NAMALWA (cell line): ENCODE measurements around the gene SUB1.
"Not testable (repeated sequence)": the region's sequence is repeated elsewhere in the genome, so short reads cannot be mapped to it uniquely, and the experiment has no call there.

Experiments
- DNase-seq: peaks from one replicate; pipeline ENCODE4 v3.0.0-alpha.2; 2015; ENCODE audit warnings: low spot score

Gene SUB1

DNA sequence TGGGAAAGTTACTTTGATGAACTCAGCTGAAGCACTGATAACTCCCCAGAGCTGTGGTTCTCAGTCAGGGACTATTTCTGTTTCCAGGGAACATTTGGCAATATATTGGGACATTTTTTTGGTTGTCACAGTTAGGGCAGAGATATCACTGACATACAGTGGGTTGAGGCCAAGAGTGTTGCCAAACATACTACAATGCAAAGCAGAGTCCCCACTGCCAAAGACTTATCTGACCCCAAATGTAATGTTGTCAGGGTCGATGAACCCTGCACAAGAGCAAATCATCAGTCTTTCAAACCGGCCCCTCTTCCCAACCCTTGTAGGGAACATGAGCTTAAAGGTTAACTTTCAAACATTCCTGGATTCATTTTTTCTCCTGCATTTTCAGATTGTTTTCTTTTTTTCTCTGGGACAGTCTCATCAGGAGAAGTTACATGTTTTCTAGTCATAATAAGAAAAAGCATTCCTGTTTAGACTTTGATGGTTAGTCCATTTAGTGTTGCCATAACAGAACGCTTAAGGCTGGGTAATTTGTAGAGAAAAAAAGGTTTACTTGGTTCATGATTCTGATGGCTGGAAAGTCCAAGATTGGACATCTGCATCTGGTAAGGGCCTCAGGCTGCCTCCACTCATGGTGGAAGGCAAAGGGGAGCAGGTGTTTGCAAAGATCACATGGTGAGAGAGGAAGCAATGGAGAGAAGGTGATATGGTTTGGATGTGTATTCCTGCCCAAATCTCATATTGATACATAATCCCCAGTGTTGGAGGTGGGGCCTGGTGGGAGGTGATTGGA lies 18.8 kb upstream of the SUB1 start:
- no peak for DNase-seq

DNA sequence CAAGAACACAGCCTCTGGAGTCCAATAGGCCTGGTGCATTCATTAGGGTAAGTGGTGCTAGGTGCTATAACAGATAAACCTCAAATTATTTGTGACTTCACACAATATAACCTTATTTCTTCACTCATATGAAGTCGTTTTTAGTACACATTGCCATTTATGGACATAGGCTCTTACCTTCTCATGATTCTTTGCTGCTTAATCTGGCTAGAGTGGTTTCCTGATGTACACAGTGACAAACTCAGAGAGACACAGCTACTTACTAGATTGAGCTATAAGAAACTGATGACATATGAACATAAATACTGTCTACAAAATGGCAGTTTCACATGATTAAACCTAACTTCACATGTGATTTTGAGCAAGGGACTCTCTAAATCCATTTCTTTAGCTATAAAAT lies 14.2 kb upstream of the SUB1 start:
- DNase-seq, result no peak

DNA sequence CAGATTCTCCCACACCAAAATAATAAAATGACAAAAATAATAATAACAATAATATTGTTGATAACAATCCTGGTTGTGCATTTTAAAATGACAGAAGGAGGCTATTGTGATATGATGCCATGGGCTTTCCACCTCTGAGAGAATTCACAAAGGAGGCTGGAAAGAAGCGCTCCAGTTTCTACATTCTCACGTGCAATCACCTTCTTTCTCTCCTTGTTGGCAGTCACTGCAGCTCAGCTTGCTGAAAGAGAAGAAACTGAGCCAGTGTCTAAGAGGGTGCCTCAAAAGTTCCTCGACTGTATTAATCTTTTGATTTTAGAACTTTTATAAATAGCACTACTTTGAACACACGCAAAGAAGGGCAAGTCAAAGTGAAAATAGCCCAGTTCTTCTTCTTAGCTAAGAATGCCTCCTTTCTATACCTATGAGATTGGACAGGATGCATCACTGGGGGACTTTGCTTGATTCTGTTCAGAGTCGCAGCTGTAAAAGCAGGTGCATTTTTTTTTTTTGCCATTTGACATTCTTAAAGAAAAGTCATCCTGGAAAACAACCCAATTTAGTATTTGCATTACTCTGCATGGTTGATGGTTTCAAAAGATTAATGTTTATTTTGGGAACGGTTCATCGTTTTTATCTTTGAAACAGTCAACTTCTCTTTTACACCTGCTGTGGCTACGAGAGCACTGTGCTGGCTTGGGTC lies 12.4 kb upstream of the SUB1 start:
- peak; percentile 90 for DNase-seq

DNA sequence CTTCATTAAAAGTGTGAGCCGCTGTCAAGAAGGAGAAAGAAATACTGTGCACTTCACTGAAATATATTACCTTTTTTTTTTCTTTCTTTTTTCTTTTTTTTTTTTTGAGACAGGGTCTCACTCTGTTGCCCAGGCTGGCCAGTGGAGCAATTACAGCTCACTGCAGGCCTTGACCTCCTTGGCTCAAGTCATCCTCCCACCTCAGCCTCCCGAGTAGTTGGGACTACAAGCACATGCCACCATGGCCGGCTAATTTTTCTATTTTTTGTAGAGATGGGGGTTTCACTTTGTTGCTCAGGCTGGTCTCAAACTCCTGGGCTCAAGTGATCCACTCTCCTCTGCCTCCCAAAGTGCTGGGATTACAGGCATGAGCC lies 11.9 kb upstream of the SUB1 start:
- not testable (repeated sequence) for DNase-seq

- no peak for DNase-seq
These were observed 10.7 kb upstream of the SUB1 start for GRCh38 chr5:32574540-32575175.

GRCh38 chr5:32578363-32578762 lies 7.0 kb upstream of the SUB1 start:
- DNase-seq, result no peak

DNA sequence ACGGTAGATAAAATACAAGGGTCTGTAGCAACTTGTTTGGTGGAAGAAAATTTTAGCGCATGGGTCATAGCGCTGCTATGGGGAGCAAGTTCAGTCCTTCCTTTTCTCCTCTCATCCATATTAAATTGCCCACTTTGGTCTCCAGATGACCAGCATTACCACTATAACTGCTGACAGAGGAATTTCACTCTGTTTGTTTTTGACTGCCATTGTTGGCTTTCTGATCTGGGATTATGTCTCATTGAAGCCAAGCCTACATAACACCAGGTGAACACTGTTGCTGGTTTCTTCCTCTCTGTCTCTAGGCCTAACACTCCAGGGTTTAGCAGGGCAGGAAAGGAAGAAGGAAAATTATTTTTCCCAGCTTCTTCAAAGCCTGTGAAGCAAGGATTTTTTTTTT lies 6.6 kb upstream of the SUB1 start:
- DNase-seq, result no peak

DNA sequence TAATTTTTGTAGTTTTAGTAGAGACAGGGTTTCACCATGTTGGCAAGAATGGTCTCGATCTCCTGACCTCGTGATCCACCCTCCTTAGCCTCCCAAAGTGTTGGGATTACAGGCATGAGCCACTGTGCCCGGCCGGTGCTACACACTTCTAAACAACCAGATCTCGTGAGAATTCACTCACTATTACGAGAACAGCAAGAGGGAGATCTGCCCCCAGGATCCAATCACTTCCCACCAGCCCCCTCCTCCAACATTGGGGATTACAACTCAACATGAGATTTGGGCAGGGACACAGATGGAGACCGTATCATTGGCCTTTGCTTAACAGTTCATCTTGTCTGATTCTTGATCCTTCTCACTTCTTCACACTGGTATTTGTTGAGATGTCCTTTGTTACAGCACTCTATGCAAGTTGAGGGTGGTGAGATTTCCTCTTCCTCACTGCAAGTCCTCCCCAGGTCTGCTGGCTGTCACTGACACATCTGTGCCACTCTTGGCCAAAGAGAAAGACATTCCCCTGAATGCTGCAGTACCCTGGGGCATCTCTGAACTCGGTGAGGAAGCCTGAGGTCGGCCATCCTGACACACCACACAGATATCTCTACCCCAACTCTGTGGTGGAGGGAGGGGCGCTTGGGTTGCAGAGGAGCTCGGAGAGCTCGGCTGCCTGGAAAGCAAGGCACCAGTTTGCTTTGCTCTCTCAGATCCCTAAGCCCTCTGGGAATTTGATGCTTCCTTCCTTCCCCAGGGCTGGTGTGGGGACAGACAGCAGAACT lies 4.2 kb upstream of the SUB1 start:
- no peak for DNase-seq

DNA sequence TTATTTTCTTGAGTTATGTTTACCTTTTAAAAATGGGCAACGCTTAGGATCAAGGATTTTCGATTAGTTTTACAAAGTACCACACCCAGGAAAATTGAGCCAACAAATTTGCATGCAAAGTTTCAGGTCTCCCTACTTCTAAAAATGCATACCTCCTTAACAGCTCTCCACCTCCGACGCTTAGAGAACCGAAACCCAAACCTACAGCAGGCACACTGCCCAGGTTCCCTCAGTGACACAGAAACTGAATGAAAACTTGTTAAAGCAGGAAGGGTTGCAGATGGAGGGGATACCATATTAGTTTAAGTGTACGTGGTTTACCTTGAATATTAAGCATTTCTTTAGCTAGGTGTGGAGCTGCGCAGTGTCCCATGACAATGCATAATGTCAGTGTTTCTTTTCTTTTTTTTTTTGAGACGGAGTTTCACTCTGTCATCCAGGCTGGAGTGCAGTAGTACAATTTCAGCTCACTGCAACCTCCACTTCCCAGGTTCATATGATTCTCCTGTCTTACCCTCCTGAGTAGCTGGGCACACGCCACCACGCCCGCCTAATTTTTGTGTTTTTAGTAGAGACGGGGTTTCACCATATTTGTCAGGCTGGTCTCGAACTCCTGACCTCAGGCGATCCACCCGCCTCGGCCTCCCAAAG lies 1.6 kb upstream of the SUB1 start:
- DNase-seq, result peak; percentile 91

GRCh38 chr5:32584646-32585045 lies 711 bp upstream of the SUB1 start:
- no peak for DNase-seq

DNA sequence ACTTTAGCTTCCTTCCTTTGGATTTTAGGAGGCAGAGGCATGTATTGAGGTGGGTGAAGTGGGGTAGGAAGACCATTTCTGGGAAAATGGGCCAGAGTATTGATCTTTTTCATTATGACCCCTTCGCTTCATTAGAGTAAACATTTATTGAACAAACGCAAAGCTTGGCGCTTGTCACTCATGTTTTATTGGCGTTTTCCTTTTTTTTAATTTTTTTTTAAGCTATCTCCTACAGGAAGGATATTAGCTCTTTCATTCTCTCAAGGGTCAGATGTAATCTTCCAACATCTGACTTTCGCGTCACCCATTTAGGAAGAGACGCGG lies 273 bp upstream of the SUB1 start:
- no peak for DNase-seq

DNA sequence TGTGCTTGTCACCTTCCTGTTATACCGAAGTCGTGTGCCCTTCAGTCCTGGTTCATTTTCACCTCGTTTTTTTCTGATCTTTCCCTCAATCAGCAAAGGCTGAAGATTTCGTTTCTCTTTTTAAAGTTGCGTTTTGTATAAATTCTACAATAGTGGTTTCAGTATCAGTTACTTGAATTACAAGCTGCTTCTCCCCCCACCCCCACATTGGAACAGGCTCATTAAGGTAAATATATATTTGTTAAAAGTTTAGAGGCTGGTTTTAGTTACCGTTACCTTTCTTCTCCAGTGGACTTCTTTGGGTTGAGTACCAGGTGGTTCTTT lies 881 bp downstream of the SUB1 start:
- DNase-seq, result no peak

- no peak for DNase-seq
These were observed 1.8 kb downstream of the SUB1 start for GRCh38 chr5:32587067-32587551.

DNA sequence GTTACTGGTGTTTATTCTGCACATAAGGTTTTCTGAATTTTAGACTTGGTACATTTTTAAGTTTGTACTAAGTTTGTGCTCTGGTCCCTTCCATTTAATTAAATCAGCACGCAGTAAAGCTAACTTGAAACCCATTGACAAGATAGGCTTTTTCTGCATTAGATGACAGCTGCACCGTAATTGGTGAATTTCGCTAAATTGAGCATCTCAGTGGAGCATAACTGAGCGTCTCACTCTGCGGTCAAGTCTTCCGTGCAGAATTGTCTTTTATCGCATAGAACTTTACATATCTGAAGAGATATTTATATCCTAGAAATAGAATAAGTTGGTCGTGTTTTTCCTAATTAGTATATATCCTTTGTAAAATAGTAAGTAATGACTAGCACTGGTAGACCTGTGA lies 4.1 kb downstream of the SUB1 start:
- peak; percentile 66 for DNase-seq

GRCh38 chr5:32589942-32590869 lies 4.8 kb downstream of the SUB1 start:
- DNase-seq, result peak; percentile 86

- DNase-seq, result no peak
These were observed 9.8 kb downstream of the SUB1 start for GRCh38 chr5:32595118-32595517.

DNA sequence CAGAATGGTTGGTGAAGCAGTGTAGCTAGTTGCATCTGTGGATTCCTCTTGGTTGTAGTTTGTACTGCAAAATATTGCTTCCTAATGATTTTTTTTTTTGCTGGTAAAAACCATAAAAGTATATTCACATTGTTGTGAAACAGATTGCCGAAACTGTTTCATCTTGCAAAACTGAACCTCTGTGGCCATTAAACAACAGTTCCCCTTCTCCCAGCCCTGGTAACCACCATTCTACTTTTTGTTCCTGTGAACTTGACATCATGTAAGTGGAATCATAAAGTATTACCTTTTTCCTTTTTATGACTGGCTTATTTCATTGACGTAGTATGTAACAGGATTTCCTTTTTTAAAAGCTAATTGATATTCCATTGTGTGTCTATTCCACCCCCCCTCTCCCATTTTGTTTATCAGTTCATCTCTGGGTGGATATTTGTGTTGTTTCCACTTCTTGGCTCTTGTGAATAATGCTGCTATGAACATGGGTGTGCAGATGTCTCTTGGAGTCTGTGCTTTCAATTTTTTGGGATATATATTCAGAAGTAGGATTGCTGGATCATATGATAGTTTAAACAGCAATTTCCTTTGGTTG lies 11.8 kb downstream of the SUB1 start:
- no peak for DNase-seq

DNA sequence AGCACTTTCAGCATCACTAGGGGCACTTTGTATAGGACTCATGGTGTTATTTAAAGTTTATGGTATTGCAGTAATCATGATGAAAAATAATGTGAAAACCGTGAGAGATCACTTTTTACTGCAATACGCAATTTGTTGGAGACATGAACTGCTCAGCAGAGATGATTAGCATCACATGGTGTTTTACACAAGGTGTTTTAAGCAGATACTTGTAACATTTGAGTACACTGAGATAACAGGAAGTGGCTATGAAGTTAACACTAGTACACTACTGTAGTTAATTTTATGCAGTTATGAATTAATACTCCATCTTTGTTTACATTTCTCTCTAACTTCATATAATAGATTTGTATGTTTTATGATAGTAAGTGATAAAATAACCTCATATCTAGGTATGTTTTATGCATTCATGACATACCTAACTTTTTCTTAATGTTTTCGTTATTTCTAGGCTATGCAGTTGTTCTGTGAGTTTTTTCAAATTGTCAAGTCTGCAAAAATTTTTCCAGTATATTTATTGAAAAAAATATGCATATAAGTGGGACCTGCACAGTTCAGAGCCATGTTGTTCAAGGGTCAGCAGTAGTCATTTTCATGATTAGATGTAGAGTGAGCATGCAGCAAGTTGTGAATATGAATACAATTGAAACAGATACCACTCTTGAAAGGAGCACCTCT lies 13.0 kb downstream of the SUB1 start:
- DNase-seq, result no peak

DNA sequence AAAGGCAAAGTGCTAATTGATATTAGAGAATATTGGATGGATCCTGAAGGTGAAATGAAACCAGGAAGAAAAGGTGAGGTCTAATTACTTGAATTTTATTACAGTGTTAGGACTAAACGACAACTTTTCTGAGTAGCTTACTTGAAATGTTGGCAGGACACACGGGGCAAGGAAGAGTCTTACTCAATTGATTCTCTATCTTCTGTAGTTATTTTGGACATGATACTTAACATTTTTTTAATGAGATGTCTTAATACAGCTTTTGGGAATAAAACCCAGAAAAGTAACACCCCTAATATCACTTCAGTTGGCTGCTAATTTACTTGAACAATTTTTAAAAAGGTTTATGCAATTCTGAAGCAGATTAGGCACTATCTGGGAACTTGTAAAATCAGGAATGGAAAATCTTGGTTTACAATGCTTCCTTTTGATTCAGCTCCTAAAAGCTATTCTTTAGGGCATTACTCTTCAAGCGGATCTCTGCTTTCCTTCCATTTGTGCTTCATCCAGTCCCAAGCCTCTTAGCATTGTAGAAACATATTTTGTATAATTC lies 13.7 kb downstream of the SUB1 start:
- DNase-seq, result no peak
